ENCODE measurements around the gene GABBR2. TPM values are rescaled to one million over a fixed set of nuclear protein-coding genes. Genes with fewer than 3 reads are reported as not detected.

The GABBR2 gene
- total and polyA plus RNA-seq, 9 of the 15 experiments (the other 6 are each of a cell fraction or from before 2014, with no cell fraction given) = 0.15 to 1.9 (median 0.32) TPM

DNA sequence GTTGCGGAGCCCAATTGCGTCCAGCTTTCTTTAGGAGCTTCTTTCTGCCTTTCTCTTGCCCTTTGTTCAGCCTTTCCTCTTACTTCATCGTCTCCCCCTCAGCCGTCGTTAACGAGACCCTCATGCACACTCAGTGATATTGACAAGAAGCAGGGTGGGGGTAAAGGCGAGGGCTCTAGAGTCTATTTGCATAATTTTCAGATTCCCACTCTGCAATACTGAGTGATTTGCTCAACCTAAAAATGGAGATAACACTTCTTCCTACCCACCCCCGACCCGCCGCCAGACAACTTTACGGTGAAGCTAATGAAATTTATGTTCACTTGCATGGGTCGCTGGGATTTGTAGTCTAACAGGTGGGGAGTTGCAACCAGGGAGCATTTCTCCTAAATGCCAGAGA, 452.0 kb downstream of the GABBR2 start (continued):
- TF ChIP-seq ZNF584 (CRISPR knock-in tag; IDR thresholded peaks at IDR 0.05; ENCODE audit: low read depth) = no peak
- TF ChIP-seq, protein P1, sequence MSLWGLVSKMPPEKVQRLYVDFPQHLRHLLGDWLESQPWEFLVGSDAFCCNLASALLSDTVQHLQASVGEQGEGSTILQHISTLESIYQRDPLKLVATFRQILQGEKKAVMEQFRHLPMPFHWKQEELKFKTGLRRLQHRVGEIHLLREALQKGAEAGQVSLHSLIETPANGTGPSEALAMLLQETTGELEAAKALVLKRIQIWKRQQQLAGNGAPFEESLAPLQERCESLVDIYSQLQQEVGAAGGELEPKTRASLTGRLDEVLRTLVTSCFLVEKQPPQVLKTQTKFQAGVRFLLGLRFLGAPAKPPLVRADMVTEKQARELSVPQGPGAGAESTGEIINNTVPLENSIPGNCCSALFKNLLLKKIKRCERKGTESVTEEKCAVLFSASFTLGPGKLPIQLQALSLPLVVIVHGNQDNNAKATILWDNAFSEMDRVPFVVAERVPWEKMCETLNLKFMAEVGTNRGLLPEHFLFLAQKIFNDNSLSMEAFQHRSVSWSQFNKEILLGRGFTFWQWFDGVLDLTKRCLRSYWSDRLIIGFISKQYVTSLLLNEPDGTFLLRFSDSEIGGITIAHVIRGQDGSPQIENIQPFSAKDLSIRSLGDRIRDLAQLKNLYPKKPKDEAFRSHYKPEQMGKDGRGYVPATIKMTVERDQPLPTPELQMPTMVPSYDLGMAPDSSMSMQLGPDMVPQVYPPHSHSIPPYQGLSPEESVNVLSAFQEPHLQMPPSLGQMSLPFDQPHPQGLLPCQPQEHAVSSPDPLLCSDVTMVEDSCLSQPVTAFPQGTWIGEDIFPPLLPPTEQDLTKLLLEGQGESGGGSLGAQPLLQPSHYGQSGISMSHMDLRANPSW (CRISPR knock-in tag; IDR thresholded peaks at IDR 0.05) = no peak
- TF ChIP-seq KAT2B (IDR thresholded peaks at IDR 0.05; ENCODE audit: low read depth, low read length) = no peak
- TF ChIP-seq, protein P2, sequence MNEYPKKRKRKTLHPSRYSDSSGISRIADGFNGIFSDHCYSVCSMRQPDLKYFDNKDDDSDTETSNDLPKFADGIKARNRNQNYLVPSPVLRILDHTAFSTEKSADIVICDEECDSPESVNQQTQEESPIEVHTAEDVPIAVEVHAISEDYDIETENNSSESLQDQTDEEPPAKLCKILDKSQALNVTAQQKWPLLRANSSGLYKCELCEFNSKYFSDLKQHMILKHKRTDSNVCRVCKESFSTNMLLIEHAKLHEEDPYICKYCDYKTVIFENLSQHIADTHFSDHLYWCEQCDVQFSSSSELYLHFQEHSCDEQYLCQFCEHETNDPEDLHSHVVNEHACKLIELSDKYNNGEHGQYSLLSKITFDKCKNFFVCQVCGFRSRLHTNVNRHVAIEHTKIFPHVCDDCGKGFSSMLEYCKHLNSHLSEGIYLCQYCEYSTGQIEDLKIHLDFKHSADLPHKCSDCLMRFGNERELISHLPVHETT (CRISPR knock-in tag; conservative IDR thresholded peaks at IDR 0.05 in 1 of 2, IDR thresholded peaks at IDR 0.05 in 1 of 2) = peak in 1 of 2 experiments; percentile 24; a peak in 1 of 4 replicates
- TF ChIP-seq RBM15 (IDR thresholded peaks at IDR 0.05; ENCODE audit: insufficient read depth, low read length) = no peak
- peak; percentile 41 to 55; a peak in 3 of 4 replicates for TF ChIP-seq SIX5 (IDR thresholded peaks at IDR 0.05; ENCODE audit: borderline replicate concordance in 1 of 2, insufficient read depth in 1 of 2, low read depth in 1 of 2, low read length in 2 of 2)
- TF ChIP-seq JUND (IDR thresholded peaks at IDR 0.05; ENCODE audit: borderline replicate concordance, low read depth, low read length) = no peak
- TF ChIP-seq JUND (tag; IDR thresholded peaks at IDR 0.05; ENCODE audit: borderline replicate concordance, low read depth, low read length) = no peak
- no peak for TF ChIP-seq ZKSCAN1 (IDR thresholded peaks at IDR 0.05; ENCODE audit: low read depth, low read length)
- TF ChIP-seq LCOR (CRISPR knock-in tag; IDR thresholded peaks at IDR 0.05) = no peak
- peak; percentile 70 for TF ChIP-seq DPF2 (IDR thresholded peaks at IDR 0.05)
- TF ChIP-seq ZNF354B (CRISPR knock-in tag; IDR thresholded peaks at IDR 0.05) = no peak
- TF ChIP-seq, protein P3, sequence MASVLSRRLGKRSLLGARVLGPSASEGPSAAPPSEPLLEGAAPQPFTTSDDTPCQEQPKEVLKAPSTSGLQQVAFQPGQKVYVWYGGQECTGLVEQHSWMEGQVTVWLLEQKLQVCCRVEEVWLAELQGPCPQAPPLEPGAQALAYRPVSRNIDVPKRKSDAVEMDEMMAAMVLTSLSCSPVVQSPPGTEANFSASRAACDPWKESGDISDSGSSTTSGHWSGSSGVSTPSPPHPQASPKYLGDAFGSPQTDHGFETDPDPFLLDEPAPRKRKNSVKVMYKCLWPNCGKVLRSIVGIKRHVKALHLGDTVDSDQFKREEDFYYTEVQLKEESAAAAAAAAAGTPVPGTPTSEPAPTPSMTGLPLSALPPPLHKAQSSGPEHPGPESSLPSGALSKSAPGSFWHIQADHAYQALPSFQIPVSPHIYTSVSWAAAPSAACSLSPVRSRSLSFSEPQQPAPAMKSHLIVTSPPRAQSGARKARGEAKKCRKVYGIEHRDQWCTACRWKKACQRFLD (CRISPR knock-in tag; IDR thresholded peaks at IDR 0.05) = peak; percentile 4; the same call in 1 of the 2 replicates
- TF ChIP-seq POLR2A (conservative IDR thresholded peaks at IDR 0.05) = no peak
- TF ChIP-seq SAFB2 (IDR thresholded peaks at IDR 0.05; ENCODE audit: borderline replicate concordance, low read depth, low read length, severe bottlenecking) = no peak
- TF ChIP-seq SMAD3 (CRISPR knock-in tag; conservative IDR thresholded peaks at IDR 0.05) = no peak
- peak; percentile 84 for TF ChIP-seq HCFC1 (IDR thresholded peaks at IDR 0.05; ENCODE audit: low read depth, low read length)
- TF ChIP-seq ASH1L (IDR thresholded peaks at IDR 0.05; ENCODE audit: borderline replicate concordance, low read depth, partially characterized antibody) = no peak
- TF ChIP-seq ZC3H8 (IDR thresholded peaks at IDR 0.05) = no peak
- peak in 1 of 3 experiments; percentile 27 for TF ChIP-seq YY1 (IDR thresholded peaks at IDR 0.05; ENCODE audit: borderline replicate concordance in 1 of 3, control insufficient read depth in 1 of 3, extremely low read depth in 1 of 3, insufficient read depth in 3 of 3, insufficient read length in 1 of 3, insufficient replicate concordance in 2 of 3, low read depth in 1 of 3, low read length in 2 of 3)
- TF ChIP-seq, protein P4, sequence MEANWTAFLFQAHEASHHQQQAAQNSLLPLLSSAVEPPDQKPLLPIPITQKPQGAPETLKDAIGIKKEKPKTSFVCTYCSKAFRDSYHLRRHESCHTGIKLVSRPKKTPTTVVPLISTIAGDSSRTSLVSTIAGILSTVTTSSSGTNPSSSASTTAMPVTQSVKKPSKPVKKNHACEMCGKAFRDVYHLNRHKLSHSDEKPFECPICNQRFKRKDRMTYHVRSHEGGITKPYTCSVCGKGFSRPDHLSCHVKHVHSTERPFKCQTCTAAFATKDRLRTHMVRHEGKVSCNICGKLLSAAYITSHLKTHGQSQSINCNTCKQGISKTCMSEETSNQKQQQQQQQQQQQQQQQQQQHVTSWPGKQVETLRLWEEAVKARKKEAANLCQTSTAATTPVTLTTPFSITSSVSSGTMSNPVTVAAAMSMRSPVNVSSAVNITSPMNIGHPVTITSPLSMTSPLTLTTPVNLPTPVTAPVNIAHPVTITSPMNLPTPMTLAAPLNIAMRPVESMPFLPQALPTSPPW (CRISPR knock-in tag; IDR thresholded peaks at IDR 0.05) = 0 out of 2 replicates have a peak, but pooled peaks have one; percentile 40

Measured in K562 (cell line).